ENCODE measurements around the gene CD1D. TPM values are rescaled to one million over a fixed set of nuclear protein-coding genes. Genes with fewer than 3 reads are reported as not detected.

Gene CD1D
- total RNA-seq, 3 donors from 2014 or later: 0.96 to 2.0 (median 1.8) TPM

DNA sequence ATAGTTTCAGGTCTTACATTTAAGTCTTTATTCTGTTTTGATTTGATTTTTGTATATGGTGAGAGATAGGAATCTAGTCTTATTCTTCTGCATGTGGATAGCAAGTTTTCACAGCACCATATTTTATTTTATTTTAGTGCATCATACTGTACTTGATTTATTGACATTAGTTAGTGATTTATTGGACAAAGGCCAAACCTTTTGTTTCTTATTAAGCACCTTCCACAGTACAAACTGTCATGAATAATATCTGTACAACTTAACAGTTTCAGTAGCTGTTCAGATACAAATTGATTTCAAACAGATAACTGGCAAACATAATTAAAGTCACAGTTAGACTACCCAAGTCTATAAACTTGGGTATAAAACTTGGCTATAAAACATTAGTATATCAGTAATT lies 15.8 kb downstream of the CD1D start:
- intact Hi-C loops (cut with DNase I; ENCODE audit: low total_unique reads): no loop called here
- no peak for TF ChIP-seq POLR2A (IDR thresholded peaks at IDR 0.05)
- TF ChIP-seq POLR2AphosphoS5 (IDR thresholded peaks at IDR 0.05): no peak
- TF ChIP-seq, protein P1, sequence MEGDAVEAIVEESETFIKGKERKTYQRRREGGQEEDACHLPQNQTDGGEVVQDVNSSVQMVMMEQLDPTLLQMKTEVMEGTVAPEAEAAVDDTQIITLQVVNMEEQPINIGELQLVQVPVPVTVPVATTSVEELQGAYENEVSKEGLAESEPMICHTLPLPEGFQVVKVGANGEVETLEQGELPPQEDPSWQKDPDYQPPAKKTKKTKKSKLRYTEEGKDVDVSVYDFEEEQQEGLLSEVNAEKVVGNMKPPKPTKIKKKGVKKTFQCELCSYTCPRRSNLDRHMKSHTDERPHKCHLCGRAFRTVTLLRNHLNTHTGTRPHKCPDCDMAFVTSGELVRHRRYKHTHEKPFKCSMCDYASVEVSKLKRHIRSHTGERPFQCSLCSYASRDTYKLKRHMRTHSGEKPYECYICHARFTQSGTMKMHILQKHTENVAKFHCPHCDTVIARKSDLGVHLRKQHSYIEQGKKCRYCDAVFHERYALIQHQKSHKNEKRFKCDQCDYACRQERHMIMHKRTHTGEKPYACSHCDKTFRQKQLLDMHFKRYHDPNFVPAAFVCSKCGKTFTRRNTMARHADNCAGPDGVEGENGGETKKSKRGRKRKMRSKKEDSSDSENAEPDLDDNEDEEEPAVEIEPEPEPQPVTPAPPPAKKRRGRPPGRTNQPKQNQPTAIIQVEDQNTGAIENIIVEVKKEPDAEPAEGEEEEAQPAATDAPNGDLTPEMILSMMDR (IDR thresholded peaks at IDR 0.05): no peak
- Histone ChIP-seq H3K9me3 (no peaks in the 10 kb centered on the region), H3K4me1 (no peaks in the 10 kb centered on the region), H3K27me3 (peaks cover 0 to 8% of the 10 kb centered on the region in 2 donors), H3K4me3 (no peak overlapping the region), H3K27ac (no peak overlapping the region), H3K36me3 (no peaks in the 10 kb centered on the region)
- DNase-seq (ENCODE audit: low spot score in 2 of 2): no peak

DNA sequence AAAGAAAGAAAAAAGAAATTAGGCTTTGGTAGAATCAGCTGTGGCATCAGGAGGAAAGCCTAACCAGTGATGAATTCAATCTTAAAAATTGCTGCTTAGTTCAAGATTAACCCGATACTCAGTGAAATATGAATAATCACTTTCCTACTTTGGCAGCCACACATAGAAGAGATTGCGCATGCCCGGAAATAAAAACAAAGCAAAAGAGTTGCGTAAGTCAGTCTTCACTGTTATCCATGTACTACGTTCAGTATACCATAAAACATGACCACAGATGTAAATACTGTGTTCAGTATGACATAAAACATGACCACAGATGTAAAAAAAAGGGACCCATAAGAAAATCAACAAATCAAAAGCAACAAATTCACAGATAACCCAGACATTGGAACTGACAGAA lies 19.2 kb downstream of the CD1D start:
- Histone ChIP-seq H3K4me3 (no peak overlapping the region), H3K36me3 (no peaks in the 10 kb centered on the region), H3K9me3 (no peaks in the 10 kb centered on the region), H3K27me3 (peaks cover 0 to 7% of the 10 kb centered on the region in 2 donors), H3K4me1 (no peaks in the 10 kb centered on the region), H3K27ac (no peak overlapping the region)
- intact Hi-C loops (cut with DNase I; ENCODE audit: low total_unique reads): no loop called here
- no peak for DNase-seq (ENCODE audit: low spot score in 2 of 2)
- TF ChIP-seq POLR2A (IDR thresholded peaks at IDR 0.05) (no peak), POLR2AphosphoS5 (IDR thresholded peaks at IDR 0.05) (no peak)
- TF ChIP-seq, protein P1 (IDR thresholded peaks at IDR 0.05): no peak

DNA sequence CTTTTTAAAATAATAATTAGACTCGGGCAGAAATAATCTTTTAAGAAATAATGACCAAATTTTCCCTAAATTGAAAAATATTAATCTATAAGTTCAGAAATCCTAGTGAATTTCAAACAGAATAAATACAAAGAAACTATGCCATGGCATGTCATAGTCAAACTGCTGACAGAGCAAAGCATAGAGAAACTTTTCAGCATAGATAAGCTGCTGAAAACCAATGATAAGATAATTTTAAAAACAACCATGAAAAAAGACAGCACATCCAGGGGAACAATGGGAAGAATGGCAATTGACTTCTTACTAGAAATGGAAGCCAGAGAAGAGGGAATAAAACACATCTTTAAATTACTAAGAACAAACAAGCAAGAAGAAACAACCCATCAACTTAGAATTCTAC lies 19.8 kb downstream of the CD1D start:
- Histone ChIP-seq H3K27me3 (peaks cover 0 to 7% of the 10 kb centered on the region in 2 donors), H3K27ac (no peak overlapping the region), H3K9me3 (no peaks in the 10 kb centered on the region), H3K36me3 (no peaks in the 10 kb centered on the region), H3K4me1 (no peaks in the 10 kb centered on the region), H3K4me3 (no peak overlapping the region)
- intact Hi-C loops (cut with DNase I; ENCODE audit: low total_unique reads): no loop called here
- TF ChIP-seq, protein P1 (IDR thresholded peaks at IDR 0.05): no peak
- TF ChIP-seq POLR2A (IDR thresholded peaks at IDR 0.05): no peak
- no peak for TF ChIP-seq POLR2AphosphoS5 (IDR thresholded peaks at IDR 0.05)
- no peak for DNase-seq (ENCODE audit: low spot score in 2 of 2)

DNA sequence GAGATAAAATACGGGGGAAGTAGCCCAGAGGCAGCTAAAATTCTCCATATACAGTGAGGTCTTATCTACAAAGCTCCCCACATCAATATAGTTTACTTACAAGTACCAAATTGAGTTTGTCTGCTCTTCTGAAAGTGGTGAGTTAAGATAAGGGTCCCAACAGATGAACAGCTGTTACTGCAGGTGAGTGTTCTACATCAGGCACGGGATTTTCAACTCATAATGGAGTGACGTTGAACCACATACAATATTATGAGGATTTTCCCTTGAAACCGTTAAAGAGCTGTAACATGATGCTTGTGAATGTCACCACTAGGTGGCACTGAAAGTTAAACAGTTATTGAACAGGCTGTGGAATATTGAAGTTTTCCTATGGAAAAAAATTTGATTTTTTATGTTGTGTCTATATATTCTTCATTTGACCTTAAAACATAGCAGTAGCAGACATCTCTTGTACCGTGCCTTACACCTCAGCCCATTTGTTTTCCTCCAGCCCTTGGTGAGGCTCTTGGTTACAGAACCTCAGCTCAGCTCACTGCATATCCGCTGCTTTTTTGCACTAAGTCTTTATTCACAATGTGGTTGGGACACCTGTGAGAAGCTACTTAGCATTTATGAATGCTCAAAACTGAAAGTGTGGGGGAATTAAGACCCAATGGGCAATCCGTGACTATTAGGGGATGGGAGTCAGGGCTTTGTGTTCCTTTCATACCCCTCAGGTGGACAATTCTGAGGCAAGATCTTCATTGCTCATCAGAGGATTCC lies 23.2 kb downstream of the CD1D start:
- Histone ChIP-seq H3K4me1 (no peaks in the 10 kb centered on the region), H3K9me3 (no peaks in the 10 kb centered on the region), H3K4me3 (no peak overlapping the region), H3K27ac (no peak overlapping the region), H3K27me3 (peaks cover 0 to 7% of the 10 kb centered on the region in 2 donors), H3K36me3 (no peaks in the 10 kb centered on the region)
- DNase-seq (ENCODE audit: low spot score in 2 of 2): no peak
- no peak for TF ChIP-seq POLR2A (IDR thresholded peaks at IDR 0.05)
- TF ChIP-seq, protein P1 (IDR thresholded peaks at IDR 0.05): peak; percentile 60 to 78 (median 61)
- intact Hi-C loops (cut with DNase I; ENCODE audit: low total_unique reads): no loop called here

DNA sequence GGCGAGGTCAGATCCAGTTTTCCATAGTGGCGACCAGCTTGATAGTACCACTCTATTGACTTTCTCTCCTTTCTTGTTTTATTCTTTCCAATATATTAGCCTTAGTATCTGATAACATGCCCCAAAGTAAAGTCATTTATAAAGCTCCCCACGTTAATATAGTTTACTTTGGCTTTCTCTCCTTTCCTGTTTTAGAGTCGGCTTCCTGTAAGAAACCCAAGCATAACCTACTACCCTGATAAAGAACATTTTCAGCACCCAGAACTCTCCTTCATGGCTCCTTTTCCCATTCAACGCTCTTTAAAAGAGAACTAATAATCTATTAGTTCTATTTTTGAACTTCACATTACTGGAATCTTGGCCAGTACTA lies 23.7 kb downstream of the CD1D start:
- no peaks in the 10 kb centered on the region for H3K4me1 ChIP-seq
- no peak overlapping the region for H3K4me3 ChIP-seq
- intact Hi-C loops (cut with DNase I; ENCODE audit: low total_unique reads): no loop called here
- no peak for DNase-seq (ENCODE audit: low spot score in 2 of 2)
- H3K27ac ChIP-seq: no peak overlapping the region
- H3K9me3 ChIP-seq: no peaks in the 10 kb centered on the region
- TF ChIP-seq, protein P1 (IDR thresholded peaks at IDR 0.05): no peak
- TF ChIP-seq POLR2AphosphoS5 (IDR thresholded peaks at IDR 0.05): no peak
- TF ChIP-seq POLR2A (IDR thresholded peaks at IDR 0.05): no peak
- H3K36me3 ChIP-seq: no peaks in the 10 kb centered on the region
- H3K27me3 ChIP-seq: peaks cover 0 to 7% of the 10 kb centered on the region in 2 donors
